HG03135 (cell line): ENCODE results near the gene KRT77.

Source experiments
- ATAC-seq: cut with Tn5 transposase; IDR thresholded peaks from one replicate; pipeline ENCODE4 v1.9.1; 2021; ENCODE audit warnings: mild to moderate bottlenecking, moderate library complexity; ENCODE audit not compliant: unreplicated experiment

KRT77 gene

GRCh38 chr12:52659395-52659794, 43.9 kb downstream of the KRT77 start:
- ATAC-seq: no peak

- ATAC-seq: no peak
Measured at GRCh38 chr12:52658196-52658595, 45.1 kb downstream of the KRT77 start.

GRCh38 chr12:52657250-52657902, 45.9 kb downstream of the KRT77 start:
- ATAC-seq: no peak

GRCh38 chr12:52656616-52657015, 46.7 kb downstream of the KRT77 start:
- ATAC-seq: no peak

GRCh38 chr12:52655720-52656124, 47.6 kb downstream of the KRT77 start:
- ATAC-seq: no peak

- no peak for ATAC-seq
Measured at GRCh38 chr12:52655251-52655650, 48.1 kb downstream of the KRT77 start.

- no peak for ATAC-seq
Measured at GRCh38 chr12:52651726-52652261, 51.5 kb downstream of the KRT77 start, which contains the start of gene KRT2. TSS of gene KRT2 (minus strand) at chr12:52652211. CDS start at chr12:52652142, 69 bp downstream.

- ATAC-seq: no peak
Measured at GRCh38 chr12:52650520-52651081, 52.7 kb downstream of the KRT77 start.

- ATAC-seq: no peak
Measured at GRCh38 chr12:52649066-52649465, 54.3 kb downstream of the KRT77 start.

- no peak for ATAC-seq
Measured at GRCh38 chr12:52648012-52648550, 55.2 kb downstream of the KRT77 start.

GRCh38 chr12:52647601-52648000, 55.7 kb downstream of the KRT77 start:
- ATAC-seq: no peak

GRCh38 chr12:52646613-52647012, 56.7 kb downstream of the KRT77 start:
- ATAC-seq: no peak

GRCh38 chr12:52645982-52646381, 57.3 kb downstream of the KRT77 start:
- ATAC-seq: no peak

- no peak for ATAC-seq
Measured at GRCh38 chr12:52645120-52645761, 58.1 kb downstream of the KRT77 start.

GRCh38 chr12:52644078-52644415, 59.3 kb downstream of the KRT77 start:
- no peak for ATAC-seq

- ATAC-seq: no peak
Measured at GRCh38 chr12:52643233-52644077, 59.9 kb downstream of the KRT77 start.

GRCh38 chr12:52641468-52641867, 61.9 kb downstream of the KRT77 start:
- ATAC-seq: no peak
